Ectodermal cell (in vitro differentiated cells): Measurements from ENCODE around the gene RTL10.
A peak's percentile ranks its signal among the peaks of the same experiment; 100 is the strongest.

Experiments used
- H3K27ac ChIP-seq: 2 replicates; pipeline ENCODE4 v1.7.0; 2013; ENCODE audit warnings: mild to moderate bottlenecking, low read depth, low read length; ENCODE audit not compliant: insufficient read depth, poor library complexity, severe bottlenecking
- H3K27me3 ChIP-seq: 2 replicates; pipeline ENCODE4 v1.7.0; 2013; ENCODE audit warnings: mild to moderate bottlenecking, low read length; ENCODE audit not compliant: insufficient read depth, control insufficient read depth, poor library complexity, severe bottlenecking
- H3K36me3 ChIP-seq: one replicate; pipeline ENCODE4 v1.7.0; 2013; ENCODE audit warnings: low read length; ENCODE audit not compliant: control insufficient read depth, insufficient read depth
- H3K4me1 ChIP-seq: one replicate; pipeline ENCODE4 v1.7.0; 2013; ENCODE audit warnings: low read length; ENCODE audit not compliant: control insufficient read depth, insufficient read depth
- H3K4me3 ChIP-seq: 2 replicates; pipeline ENCODE4 v1.7.0; 2013; ENCODE audit warnings: low read depth, low read length, control low read depth; ENCODE audit not compliant: insufficient read depth
- H3K9me3 ChIP-seq: 2 replicates; pipeline ENCODE4 v1.7.0; 2013; ENCODE audit warnings: mild to moderate bottlenecking, low read length, moderate library complexity; ENCODE audit not compliant: control insufficient read depth
- WGBS, 2 experiments: methylation state at CpG; one replicate each; pipeline ENCODE4 v1.1.7; 2013; ENCODE audit warnings: missing lambda C conversion rate in 2 of 2; 5-methylcytosine and 5-hydroxymethylcytosine counted together

Gene RTL10

GRCh38 chr22:19862619-19863246 lies 8.1 kb upstream of the RTL10 start:
- 92 to 95% methylated on average over 12 to 13 of the region's 13 CpGs for WGBS, 2 experiments
- H3K27ac ChIP-seq = no peak overlapping the region
- H3K27me3 ChIP-seq = no peaks in the 10 kb centered on the region
- no peak overlapping the region for H3K4me3 ChIP-seq
- H3K4me1 ChIP-seq = no peaks in the 10 kb centered on the region
- no peaks in the 10 kb centered on the region for H3K36me3 ChIP-seq
- H3K9me3 ChIP-seq = no peaks in the 10 kb centered on the region

GRCh38 chr22:19859861-19860510 lies 5.3 kb upstream of the RTL10 start:
- 92 to 94% methylated on average over 8 of the region's 8 CpGs for WGBS, 2 experiments
- no peak overlapping the region for H3K4me3 ChIP-seq
- peaks cover 3% of the 10 kb centered on the region for H3K4me1 ChIP-seq
- no peak overlapping the region for H3K27ac ChIP-seq
- no peaks in the 10 kb centered on the region for H3K36me3 ChIP-seq
- no peaks in the 10 kb centered on the region for H3K9me3 ChIP-seq
- no peaks in the 10 kb centered on the region for H3K27me3 ChIP-seq

GRCh38 chr22:19857382-19857781 lies 2.7 kb upstream of the RTL10 start:
- H3K27me3 ChIP-seq = no peaks in the 10 kb centered on the region
- H3K36me3 ChIP-seq = no peaks in the 10 kb centered on the region
- H3K4me3 ChIP-seq = no peak overlapping the region
- WGBS, 2 experiments = 93 to 97% methylated on average over 3 of the region's 3 CpGs
- H3K4me1 ChIP-seq = peaks cover 17% of the 10 kb centered on the region
- H3K9me3 ChIP-seq = no peaks in the 10 kb centered on the region
- no peak overlapping the region for H3K27ac ChIP-seq

- Histone ChIP-seq H3K4me1 (peaks cover 17% of the 10 kb centered on the region), H3K27ac (no peak overlapping the region), H3K4me3 (peak overlapping the region; percentile 79), H3K9me3 (no peaks in the 10 kb centered on the region), H3K36me3 (peaks cover 9% of the 10 kb centered on the region), H3K27me3 (no peaks in the 10 kb centered on the region)
- WGBS, 2 experiments = 50 to 51% methylated on average over 24 of the region's 24 CpGs
These were observed 1.1 kb upstream of the RTL10 start for GRCh38 chr22:19855504-19856409.

GRCh38 chr22:19853879-19854777 lies 546 bp downstream of the RTL10 start:
- Histone ChIP-seq H3K4me1 (peaks cover 17% of the 10 kb centered on the region), H3K36me3 (peaks cover 9% of the 10 kb centered on the region), H3K9me3 (no peaks in the 10 kb centered on the region), H3K27me3 (no peaks in the 10 kb centered on the region), H3K4me3 (peak overlapping the region; percentile 79), H3K27ac (no peak overlapping the region)
- 3 to 4% methylated on average over 49 of the region's 49 CpGs for WGBS, 2 experiments

GRCh38 chr22:19853058-19853878 lies 1.4 kb downstream of the RTL10 start:
- Histone ChIP-seq H3K9me3 (no peaks in the 10 kb centered on the region), H3K36me3 (peaks cover 9% of the 10 kb centered on the region), H3K4me1 (peaks cover 17% of the 10 kb centered on the region), H3K27me3 (no peaks in the 10 kb centered on the region), H3K27ac (no peak overlapping the region), H3K4me3 (peak overlapping the region; percentile 79)
- 73 to 78% methylated on average over 11 of the region's 11 CpGs for WGBS, 2 experiments

- Histone ChIP-seq H3K9me3 (no peaks in the 10 kb centered on the region), H3K27ac (no peak overlapping the region), H3K27me3 (no peaks in the 10 kb centered on the region), H3K4me3 (no peak overlapping the region), H3K36me3 (peaks cover 12% of the 10 kb centered on the region), H3K4me1 (peaks cover 17% of the 10 kb centered on the region)
- 96 to 97% methylated on average over 12 of the region's 12 CpGs for WGBS, 2 experiments
These were observed 2.4 kb downstream of the RTL10 start for GRCh38 chr22:19852177-19852781.

GRCh38 chr22:19851291-19852176 lies 3.1 kb downstream of the RTL10 start:
- no peak overlapping the region for H3K4me3 ChIP-seq
- H3K27me3 ChIP-seq = no peaks in the 10 kb centered on the region
- H3K27ac ChIP-seq = no peak overlapping the region
- peaks cover 15% of the 10 kb centered on the region for H3K36me3 ChIP-seq
- peaks cover 17% of the 10 kb centered on the region for H3K4me1 ChIP-seq
- 96% methylated on average over 21 of the region's 21 CpGs for WGBS, 2 experiments
- H3K9me3 ChIP-seq = no peaks in the 10 kb centered on the region
